GM15510 (cell line): ENCODE results near the gene LYZ.

Source experiments
- POLR2A ChIP-seq: IDR thresholded peaks from 3 replicates; pipeline ENCODE4 v1.6.1; 2011; ENCODE audit warnings: borderline replicate concordance; ENCODE audit not compliant: insufficient read length; ENCODE audit errors: extremely low read depth

The LYZ gene

GRCh38 chr12:69392179-69392928 lies 44.2 kb downstream of the LYZ start:
- no peak for TF ChIP-seq POLR2A

- no peak for TF ChIP-seq POLR2A
These were observed 47.9 kb downstream of the LYZ start for GRCh38 chr12:69396041-69396440.

- TF ChIP-seq POLR2A = no peak
These were observed 48.8 kb downstream of the LYZ start for GRCh38 chr12:69396963-69397362.

GRCh38 chr12:69397978-69398377 lies 49.8 kb downstream of the LYZ start:
- no peak for TF ChIP-seq POLR2A

- no peak for TF ChIP-seq POLR2A
These were observed 53.8 kb downstream of the LYZ start for GRCh38 chr12:69401940-69402339.
